Measurements from ENCODE around the gene MRPL50.

The MRPL50 gene

DNA sequence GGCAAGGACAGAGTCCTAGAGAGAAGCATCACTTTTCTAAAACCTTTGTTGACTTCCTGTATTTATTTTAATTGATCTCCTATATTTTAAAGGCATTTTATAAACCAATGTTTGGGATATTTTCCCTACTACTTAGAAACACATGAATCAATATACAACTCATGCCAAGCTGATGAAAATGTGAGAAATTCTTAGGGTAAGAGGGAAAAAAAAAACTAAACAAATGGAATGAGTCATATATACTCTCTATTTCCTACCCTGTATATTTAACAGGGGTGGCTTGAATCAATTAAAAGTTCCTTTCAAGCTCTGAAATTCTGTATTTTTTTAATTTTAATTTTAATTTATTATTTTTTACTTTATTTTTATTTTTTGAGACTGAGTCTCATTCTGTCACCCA, 33.2 kb downstream of the MRPL50 start:
- H3K27me3 ChIP-seq (replicated peaks; ENCODE audit: insufficient read depth, low read length) = no peaks in the 10 kb centered on the region
- no peaks in the 10 kb centered on the region for H3K4me1 ChIP-seq (ENCODE audit: low read length)
- no peaks in the 10 kb centered on the region for H3K79me2 ChIP-seq (ENCODE audit: low read length)
- TF ChIP-seq, protein P1, sequence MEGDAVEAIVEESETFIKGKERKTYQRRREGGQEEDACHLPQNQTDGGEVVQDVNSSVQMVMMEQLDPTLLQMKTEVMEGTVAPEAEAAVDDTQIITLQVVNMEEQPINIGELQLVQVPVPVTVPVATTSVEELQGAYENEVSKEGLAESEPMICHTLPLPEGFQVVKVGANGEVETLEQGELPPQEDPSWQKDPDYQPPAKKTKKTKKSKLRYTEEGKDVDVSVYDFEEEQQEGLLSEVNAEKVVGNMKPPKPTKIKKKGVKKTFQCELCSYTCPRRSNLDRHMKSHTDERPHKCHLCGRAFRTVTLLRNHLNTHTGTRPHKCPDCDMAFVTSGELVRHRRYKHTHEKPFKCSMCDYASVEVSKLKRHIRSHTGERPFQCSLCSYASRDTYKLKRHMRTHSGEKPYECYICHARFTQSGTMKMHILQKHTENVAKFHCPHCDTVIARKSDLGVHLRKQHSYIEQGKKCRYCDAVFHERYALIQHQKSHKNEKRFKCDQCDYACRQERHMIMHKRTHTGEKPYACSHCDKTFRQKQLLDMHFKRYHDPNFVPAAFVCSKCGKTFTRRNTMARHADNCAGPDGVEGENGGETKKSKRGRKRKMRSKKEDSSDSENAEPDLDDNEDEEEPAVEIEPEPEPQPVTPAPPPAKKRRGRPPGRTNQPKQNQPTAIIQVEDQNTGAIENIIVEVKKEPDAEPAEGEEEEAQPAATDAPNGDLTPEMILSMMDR (IDR thresholded peaks at IDR 0.05; ENCODE audit: low read length) = no peak
- TF ChIP-seq EZH2phosphoT487 (IDR thresholded peaks at IDR 0.05; ENCODE audit: low read length) (no peak), EZH2 (optimal IDR thresholded peaks at IDR 0.05; ENCODE audit: low read depth, low read length) (no peak)
- no peaks in the 10 kb centered on the region for H3K9me2 ChIP-seq (replicated peaks; ENCODE audit: insufficient read depth, low read length)
- no peaks in the 10 kb centered on the region for H4K20me1 ChIP-seq (ENCODE audit: insufficient read depth, low read length)
- no peaks in the 10 kb centered on the region for H3K9me3 ChIP-seq (replicated peaks; ENCODE audit: insufficient read depth, low read length)
- no peak overlapping the region for H3K4me2 ChIP-seq (ENCODE audit: low read depth, low read length)
- no peak overlapping the region for H3K27ac ChIP-seq (ENCODE audit: low read length)
- H3K4me3 ChIP-seq (ENCODE audit: low read length) = no peak overlapping the region
- H3K36me3 ChIP-seq (replicated peaks; ENCODE audit: insufficient read depth, low read length) = no peaks in the 10 kb centered on the region
- H2AFZ ChIP-seq (ENCODE audit: low read length) = no peak overlapping the region
- DNase-seq = no peak
- no peaks in the 10 kb centered on the region for H3F3A ChIP-seq (ENCODE audit: insufficient read depth, low read length)
- H3K9ac ChIP-seq (ENCODE audit: low read length) = no peak overlapping the region

DNA sequence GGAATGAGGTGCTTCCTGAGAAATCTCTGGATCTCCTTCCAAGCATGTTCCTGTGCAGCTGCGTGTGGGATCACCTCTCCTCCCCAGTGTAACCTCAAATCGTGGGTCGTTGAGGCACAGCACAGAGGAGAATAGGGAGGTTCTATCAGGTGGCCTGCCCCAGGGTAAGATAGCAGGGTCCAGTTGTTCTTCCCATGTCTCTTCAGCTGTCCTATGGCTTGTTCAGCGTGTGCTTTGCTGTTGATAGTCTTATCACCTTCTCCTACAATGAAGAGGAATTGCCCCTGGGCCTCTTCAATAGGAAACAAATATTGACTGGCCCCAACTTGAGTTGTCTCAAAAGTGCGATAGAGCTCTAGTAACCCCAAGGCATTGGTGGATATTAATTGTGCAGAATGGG, 36.0 kb downstream of the MRPL50 start:
- Histone ChIP-seq H3K79me2 (ENCODE audit: low read length) (no peaks in the 10 kb centered on the region), H3K9me2 (replicated peaks; ENCODE audit: insufficient read depth, low read length) (no peaks in the 10 kb centered on the region), H3K4me2 (ENCODE audit: low read depth, low read length) (no peak overlapping the region), H3K9me3 (replicated peaks; ENCODE audit: insufficient read depth, low read length) (no peaks in the 10 kb centered on the region), H3K36me3 (replicated peaks; ENCODE audit: insufficient read depth, low read length) (no peaks in the 10 kb centered on the region), H3K4me1 (ENCODE audit: low read length) (no peaks in the 10 kb centered on the region), H3K27me3 (replicated peaks; ENCODE audit: insufficient read depth, low read length) (no peaks in the 10 kb centered on the region), H3F3A (ENCODE audit: insufficient read depth, low read length) (no peaks in the 10 kb centered on the region), H3K4me3 (ENCODE audit: low read length) (no peak overlapping the region), H2AFZ (ENCODE audit: low read length) (no peak overlapping the region), H4K20me1 (ENCODE audit: insufficient read depth, low read length) (no peaks in the 10 kb centered on the region), H3K27ac (ENCODE audit: low read length) (no peak overlapping the region), H3K9ac (ENCODE audit: low read length) (no peak overlapping the region)
- no peak for DNase-seq
- TF ChIP-seq EZH2 (optimal IDR thresholded peaks at IDR 0.05; ENCODE audit: low read depth, low read length) = no peak
- TF ChIP-seq EZH2phosphoT487 (IDR thresholded peaks at IDR 0.05; ENCODE audit: low read length) = no peak
- TF ChIP-seq, protein P1 (IDR thresholded peaks at IDR 0.05; ENCODE audit: low read length) = no peak

DNA sequence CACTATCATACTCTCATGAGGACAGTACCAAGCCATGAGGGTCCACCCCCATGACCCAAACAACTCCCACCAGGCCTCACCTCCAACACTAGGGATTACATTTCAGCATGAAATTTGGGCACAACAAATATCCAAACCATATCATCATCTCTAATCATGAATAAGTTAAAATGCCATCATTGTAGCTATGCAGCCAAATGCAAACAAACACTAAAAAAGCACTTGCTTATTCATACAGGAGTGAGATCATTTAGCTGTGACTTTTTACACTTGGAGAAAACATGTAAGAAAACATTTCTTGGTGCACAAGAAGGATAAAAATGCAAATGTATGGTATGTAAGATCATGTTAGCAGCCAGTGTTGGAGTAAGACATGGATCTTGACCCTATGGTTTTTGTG, 37.8 kb downstream of the MRPL50 start:
- TF ChIP-seq EZH2phosphoT487 (IDR thresholded peaks at IDR 0.05; ENCODE audit: low read length) (no peak), EZH2 (optimal IDR thresholded peaks at IDR 0.05; ENCODE audit: low read depth, low read length) (no peak)
- TF ChIP-seq, protein P1 (IDR thresholded peaks at IDR 0.05; ENCODE audit: low read length) = no peak

More for the DNA sequence above, 37.8 kb downstream of the MRPL50 start:
- H3K79me2 ChIP-seq (ENCODE audit: low read length) = no peaks in the 10 kb centered on the region
- no peaks in the 10 kb centered on the region for H3K9me3 ChIP-seq (replicated peaks; ENCODE audit: insufficient read depth, low read length)
- no peak overlapping the region for H3K4me2 ChIP-seq (ENCODE audit: low read depth, low read length)
- no peak for DNase-seq
- H3K4me3 ChIP-seq (ENCODE audit: low read length) = no peak overlapping the region
- H3K27me3 ChIP-seq (replicated peaks; ENCODE audit: insufficient read depth, low read length) = no peaks in the 10 kb centered on the region
- H4K20me1 ChIP-seq (ENCODE audit: insufficient read depth, low read length) = no peaks in the 10 kb centered on the region
- no peaks in the 10 kb centered on the region for H3K9me2 ChIP-seq (replicated peaks; ENCODE audit: insufficient read depth, low read length)
- H3K36me3 ChIP-seq (replicated peaks; ENCODE audit: insufficient read depth, low read length) = no peaks in the 10 kb centered on the region
- H3F3A ChIP-seq (ENCODE audit: insufficient read depth, low read length) = no peaks in the 10 kb centered on the region
- no peak overlapping the region for H3K27ac ChIP-seq (ENCODE audit: low read length)
- H2AFZ ChIP-seq (ENCODE audit: low read length) = no peak overlapping the region
- no peak overlapping the region for H3K9ac ChIP-seq (ENCODE audit: low read length)
- no peaks in the 10 kb centered on the region for H3K4me1 ChIP-seq (ENCODE audit: low read length)
